Stimulated activated CD4-positive, alpha-beta T cell treated with anti-CD3 and anti-CD28 coated beads, TNF-alpha, amount 100 ng/mL, for 48 hours (primary cell): Measurements from ENCODE around the gene BICRA.

Experiments
- DNase-seq, 3 donors: peaks; one replicate each; pipeline ENCODE4 v3.0.0-alpha.2; 2020; ENCODE audit warnings: low read depth in 3 of 3

Gene BICRA

DNA sequence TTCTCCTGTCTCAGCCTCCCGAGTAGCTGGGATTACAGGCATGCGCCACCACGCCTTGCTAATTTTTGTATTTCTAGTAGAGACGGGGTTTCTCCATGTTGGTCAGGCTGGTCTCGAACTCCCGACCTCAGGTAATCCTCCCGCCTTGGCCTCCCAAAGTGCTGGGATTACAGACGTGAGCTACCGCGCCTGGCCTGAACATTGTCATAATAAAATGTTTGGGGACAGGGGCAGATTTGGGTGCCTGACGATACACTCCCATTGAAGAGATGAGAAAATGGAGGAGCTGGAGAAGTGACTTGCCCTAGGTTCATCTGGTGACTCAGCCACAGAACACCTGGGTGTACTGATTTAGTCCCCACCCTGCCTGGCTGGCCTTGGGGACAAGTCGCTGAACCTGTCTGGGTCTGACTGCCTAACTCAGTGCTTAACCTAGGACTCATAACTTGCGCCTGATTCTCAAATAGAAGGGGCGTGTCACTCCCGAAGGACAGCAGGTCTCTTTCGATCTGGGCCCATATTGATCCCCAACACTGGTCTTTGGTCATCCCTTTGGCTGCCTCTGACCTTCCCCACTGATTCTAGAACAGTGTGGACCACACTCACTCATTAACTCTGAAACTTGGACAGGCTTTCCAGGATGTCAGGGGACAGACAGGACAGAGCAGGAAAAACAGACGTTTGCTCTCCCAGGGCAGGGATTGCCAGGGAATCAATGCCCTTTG lies 7.6 kb upstream of the BICRA start:
- DNase-seq = no peak

DNA sequence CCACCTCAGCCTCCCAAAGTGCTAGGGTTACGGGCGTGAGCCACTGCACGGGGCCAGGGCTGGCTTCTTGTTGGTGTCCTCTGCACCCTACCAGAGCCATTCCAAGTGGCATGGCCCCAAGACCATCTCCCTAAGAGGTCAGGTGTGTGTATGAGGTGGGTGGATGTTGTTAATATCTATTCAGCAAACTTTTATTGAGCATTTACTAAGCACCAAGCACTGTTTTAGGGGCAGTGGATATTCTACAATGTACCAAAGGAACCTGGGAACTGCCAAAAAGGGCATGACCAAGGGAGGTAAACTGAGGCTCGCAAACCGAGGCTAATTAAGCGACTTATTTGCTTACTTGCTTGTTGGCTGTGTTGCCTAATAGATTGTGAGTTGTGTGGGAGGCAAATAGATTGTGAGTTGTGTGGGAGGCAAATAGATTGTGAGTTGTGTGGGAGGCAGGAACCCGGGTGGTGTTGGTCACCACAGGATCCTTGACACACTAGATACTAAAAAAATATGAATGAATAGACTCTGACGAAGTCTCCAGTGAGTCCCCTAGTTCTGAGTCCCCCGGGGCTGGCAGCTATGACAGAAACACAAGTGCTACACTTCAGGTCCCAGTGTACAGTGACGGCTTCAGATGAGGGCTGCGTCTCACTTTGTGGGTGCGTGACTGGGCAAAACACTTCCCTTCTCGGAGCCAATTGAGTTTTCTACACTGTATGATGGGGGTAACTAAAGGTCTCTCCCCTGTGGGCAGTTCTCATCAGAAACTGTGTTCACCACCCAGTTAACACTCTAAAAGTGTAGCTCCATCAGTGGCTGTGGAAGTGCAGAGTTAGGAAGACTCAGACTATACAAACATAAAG lies 5.0 kb upstream of the BICRA start:
- no peak for DNase-seq

DNA sequence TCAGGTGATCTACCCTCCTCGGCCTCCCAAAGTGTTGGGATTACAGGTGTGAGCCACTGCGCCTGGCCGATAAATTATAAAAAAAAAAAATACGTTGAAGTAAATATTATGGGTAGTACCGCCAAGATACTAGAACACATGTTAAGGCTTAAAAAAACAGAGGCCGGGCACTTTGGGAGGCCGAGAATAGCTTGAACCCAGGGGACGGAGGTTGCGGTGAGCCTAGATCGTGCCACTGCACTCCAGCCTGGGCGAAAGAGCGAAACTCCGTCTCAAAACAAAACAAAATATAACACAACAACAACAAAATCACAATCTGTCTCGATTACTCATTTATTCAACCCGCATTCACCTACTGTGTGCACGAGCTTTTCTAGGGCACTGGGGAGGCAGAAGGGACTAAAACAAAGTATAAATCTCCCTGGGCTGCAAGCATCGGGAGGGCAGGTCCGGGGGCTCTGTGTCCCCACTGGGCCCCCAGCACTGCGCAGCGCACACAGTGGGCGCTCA lies 1.3 kb upstream of the BICRA start:
- DNase-seq = no peak

DNA sequence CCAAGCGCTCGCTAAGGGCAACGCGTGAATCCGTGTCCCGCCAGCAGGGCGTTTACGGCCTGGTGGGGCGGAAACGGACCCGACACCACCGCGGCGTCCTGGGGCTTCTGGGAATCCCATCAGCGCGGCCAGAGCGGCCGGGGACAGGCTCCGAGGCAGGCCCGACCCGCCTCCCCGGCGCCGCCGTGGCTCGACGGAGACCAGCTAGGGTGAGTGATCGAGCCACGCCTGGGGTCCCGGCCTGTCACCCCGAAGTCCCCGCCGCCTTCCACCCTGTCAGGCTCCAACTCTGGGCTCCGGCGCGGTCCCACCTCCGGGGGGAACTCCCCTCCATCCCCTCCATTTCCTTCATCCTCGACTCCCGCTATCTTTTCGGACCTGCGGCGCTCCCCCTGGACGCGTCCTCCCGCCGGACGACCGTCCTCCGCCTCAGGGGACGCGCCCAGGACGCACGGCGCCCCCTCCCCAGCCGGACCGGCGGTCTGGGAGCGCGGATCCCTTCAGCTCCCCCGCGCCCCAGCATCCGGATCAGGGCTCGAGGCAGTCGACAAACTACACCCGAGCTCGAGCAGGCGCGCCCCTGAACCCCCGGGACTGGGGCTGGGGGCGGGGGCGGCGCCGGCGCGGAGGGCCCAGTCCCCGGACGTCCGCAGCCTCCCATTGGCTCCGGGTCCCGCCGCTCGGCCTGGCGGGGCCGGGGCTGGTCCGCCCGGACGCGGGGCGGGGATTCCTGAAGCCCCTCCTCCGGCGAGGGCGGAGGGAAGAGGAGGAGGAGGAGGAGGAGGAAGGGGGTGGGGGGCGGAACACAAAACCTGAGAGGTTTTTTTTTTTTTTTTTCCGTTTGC lies 638 bp upstream of the BICRA start:
- DNase-seq = peak; percentile 87 to 92 (median 91)

DNA sequence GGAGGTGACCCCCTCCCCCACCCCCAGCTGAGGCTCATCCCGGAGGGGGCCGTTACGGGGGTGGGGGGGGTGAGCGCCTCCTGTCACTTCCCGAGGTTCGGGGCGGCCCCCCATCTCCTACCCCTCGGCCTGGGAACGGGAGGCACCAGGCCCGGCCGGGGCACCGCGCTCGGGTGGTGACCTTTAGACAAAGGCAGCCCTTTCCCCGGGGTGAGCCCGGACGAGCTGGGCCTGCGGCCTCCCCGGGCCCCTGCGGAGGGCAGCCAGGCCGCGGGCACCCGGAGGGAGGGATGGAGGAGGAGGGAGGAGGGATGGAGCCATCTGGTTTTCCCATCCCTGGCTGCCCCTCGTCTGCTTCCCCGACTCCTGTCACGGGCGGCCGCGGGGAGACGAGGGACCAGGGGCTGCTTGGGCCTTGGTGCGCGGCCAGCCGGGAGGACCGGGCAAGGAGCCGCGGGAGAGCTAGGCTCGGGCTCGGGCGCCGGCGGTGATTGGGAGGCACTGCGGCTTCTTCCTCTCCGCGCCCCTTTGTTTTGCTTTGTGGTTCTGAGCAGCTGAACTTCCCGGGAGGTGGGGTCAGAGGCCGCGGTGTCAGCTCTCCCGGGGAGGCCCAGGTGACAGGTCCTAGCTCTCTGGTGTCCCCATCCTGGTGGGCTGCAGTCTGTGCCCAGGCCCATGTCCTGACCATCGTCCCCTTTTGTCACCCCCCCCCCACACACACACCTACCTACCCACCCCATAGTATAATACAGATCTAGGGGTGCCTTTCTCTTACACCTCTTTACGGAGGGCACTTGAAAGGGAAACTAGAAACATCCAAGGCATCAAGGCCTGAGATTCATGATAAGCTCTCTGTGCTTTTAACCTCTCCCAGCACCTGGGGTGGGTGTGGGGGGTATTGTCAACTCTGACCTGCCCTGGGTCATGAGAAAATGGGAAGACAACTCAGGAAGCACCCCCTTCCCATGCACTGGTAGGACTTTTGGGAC lies 1.3 kb downstream of the BICRA start:
- peak in 1 of 3 donors; percentile 18 for DNase-seq

DNA sequence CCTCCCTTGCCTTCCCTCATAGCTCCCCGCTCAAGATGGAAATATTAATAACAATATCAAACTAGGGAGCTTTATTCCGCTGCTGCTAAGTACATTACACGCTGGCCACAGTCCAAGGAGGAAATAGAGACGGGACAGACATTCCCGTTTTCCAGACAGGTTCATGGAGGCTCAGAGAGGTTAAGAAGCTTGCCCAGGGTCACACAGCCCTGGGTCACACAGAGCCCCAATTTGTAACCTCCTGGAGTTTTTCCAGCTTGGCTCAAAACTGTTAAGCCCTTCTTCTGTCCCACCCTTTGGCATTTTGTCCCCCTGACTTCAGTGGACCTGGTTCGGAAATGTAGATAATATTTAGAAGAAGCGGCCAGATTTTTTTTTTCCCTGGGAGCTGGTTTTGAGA lies 2.0 kb downstream of the BICRA start:
- no peak for DNase-seq

DNA sequence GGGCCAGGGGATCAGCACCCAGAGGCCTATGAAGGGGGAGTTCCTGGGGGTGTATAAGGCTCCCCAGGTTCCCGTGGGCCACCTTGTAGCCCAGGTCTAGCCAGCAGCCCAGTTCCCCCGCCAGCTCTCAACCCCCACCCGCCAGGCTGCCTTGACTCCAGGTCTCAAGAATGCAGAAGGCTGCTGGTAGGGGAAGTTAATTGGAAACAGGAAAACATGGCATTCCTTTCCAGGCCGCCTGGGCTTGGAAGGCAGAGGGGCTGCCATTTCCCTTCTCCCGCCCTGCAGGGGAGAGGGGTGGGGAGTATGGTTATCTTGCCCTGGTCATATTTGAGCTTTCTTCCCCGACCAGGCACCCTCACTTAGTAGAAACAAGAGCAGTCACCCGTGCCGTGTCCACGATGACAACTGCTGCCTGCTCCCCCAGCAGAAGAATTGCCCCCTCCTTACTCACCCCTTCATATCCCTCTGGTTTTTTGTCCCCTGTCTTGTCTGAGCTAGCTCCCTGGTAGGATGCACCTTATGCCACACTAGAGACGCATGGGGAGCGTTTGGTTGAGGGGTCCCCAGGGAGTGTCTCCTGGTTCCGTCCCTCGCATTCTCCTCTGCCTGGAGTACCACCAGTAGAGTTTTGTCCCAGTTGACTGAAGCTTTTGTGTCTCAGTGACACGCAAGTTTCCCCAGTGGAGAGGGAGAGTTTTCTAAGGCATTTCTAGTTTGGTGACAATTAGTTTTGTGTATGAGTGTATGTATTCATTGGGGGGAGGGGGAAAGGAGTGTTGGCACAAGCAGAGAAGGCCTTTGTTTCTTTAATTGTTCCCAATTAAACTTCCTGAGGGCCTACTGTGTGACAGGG lies 4.5 kb downstream of the BICRA start:
- DNase-seq = no peak

DNA sequence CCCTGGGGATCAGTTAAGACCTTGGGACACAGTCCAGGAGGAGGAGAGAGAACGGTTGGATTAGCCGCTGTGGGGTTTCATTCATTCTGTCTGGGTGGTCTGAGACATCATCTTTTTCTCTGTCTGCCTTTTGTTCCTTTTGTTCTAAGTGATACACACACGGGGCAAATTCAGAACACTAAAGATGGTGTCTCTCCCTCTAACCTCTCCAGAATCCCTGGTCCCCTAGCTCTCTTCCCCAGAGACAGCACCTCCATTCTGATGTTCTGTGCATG lies 5.0 kb downstream of the BICRA start:
- no peak for DNase-seq

DNA sequence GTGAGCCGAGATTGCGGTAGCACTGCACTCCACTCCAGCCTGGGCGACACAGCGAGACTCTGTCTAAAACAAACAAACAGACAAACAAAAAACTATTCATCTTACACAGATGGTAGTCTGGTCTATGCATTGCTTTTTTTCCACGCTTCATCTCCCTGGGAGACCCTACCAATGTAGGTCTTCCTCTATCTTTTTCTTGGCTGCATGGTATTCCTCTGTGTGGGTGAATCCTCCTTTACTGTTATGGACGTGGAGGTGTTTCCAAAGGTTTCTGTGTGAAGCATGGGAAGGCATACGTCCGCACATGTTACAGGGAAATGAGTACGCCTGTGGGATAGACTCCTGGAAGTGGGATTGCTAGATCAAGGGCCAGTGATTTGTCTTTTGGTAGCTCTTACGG lies 5.6 kb downstream of the BICRA start:
- no peak for DNase-seq

DNA sequence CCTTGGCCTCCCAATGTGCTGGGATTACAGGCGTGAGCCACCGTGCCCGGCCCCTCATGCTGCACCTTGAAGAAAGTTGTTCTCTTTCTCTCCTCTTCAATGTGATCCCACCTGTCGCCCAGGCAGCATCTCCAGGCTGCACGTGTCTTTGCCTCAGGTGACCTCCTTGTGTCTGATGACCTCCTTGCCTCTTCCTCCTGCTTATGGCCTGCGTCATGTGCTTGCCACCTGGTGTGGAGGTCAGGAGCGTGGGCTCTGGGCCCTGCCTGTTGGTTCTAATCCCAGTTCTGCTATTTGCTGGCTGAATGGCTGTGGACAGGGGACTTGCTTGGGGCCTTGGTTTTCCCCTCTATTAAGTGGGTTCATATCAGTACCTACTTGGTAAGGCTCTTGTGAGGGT lies 6.3 kb downstream of the BICRA start:
- no peak for DNase-seq

DNA sequence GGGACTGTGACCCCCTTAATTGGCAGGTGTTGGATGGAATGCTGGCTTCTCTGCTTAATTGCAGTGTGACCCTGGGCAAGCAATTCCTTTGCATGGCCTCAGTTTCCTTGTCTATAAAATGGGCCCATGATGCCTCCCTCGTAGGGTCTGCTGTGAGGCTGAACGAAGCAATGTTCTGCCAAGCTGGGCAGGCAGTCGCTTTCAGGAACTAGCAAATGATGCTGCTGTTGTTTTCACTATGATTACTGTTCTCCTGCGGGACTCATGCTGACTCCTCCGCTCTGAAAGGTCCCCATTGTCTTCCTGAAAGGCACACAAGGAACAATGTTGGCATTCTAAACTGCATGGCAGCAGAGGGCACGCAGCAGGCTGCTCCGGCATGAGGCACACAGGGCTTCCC lies 6.8 kb downstream of the BICRA start:
- no peak for DNase-seq

DNA sequence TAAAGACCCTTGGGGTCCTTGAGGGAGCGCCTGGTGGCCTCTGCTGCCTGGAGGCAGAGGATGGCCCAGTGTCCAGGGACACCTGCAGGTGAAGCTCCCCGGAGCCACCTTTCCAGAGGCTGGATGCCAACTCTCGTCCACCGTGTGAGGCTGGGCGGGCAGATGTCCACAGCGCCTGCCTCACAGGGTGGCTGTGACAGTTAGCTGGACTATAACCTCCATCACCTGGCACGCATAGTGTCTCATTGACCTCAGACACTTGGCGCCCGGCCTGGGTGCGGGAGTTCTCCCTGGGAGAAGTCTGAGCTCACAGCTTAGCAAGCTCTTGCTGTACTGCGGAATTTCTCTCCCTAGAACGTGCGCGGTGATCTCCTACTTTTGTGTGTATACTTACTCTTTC lies 9.8 kb downstream of the BICRA start:
- DNase-seq = no peak

DNA sequence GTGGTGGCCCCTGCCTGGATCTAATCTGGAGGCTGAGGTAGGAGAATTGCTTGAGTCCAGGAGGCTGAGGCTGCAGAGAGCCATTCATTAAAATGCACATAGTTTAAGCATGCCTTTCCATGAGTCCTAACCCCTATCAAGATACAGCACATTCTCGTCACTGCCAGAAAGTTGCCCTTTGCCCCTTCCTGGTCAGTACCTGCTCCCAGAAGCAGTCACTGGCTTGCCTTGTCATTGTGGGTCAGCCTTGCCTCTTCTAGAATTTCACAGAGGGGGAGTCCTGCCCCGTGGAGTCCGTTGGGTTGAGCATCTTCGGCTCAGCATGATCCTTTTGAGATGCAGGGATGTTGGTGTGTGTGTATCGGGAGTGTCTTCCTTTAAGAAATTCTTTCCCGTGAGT lies 10.8 kb downstream of the BICRA start:
- no peak for DNase-seq

DNA sequence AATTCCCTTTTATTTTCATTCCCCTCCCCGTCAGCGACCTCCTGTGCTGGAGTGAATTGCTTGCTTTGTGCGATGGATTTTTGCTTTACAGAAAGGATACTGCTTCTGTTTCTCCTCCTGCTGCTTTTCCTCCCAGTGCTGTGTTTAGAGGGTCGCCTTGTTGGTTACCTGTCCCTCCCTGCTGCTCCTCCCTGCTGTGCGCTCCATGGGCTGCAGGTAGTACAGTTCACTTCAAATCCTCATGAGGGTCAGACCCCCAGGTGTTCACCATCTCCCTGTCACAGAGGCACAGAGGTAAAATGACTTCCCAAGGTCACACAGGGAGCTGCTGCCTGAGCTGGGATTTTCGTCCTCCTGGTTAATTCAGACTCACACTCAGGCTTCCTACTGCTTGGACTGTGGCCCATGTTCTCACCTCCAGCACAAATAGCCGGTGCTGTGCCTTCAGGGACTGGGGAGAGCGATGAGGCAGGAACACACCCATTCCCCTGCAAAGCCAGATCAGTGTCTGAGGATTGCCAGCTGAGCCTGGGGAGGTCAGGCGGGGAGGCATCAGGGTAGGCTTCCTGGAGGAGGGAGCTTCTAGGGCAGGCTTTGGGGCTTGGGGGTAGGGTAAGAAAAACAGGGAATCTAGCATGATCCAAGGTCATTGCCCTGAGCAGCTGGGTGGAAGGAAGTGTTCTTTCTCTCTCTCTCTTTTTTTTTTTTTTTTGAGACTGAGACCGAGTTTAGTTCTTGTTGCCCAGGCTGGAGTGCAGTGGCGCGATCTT lies 14.4 kb downstream of the BICRA start:
- DNase-seq = no peak

DNA sequence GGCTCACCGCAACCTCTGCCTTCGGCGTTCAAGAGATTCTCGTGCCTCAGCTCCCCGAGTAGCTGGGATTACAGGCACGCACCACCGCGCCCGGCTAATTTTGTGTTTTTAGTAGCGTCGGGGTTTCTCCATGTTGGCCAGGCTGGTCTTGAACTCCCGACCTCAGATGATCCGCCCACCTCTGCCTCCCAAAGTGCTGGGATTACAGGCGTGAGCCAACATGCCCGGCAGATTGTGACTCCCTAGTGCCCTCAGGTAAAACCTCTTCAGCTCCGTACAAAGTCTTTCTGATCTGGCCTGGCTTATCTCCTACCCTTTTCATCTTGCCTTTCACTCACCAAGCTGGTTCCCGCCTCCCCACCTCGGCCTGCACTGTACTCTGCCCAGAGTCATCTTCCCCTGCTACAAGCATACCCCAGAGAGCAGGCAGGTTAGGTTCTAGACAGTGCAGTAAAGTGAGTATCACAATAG lies 15.0 kb downstream of the BICRA start:
- DNase-seq = no peak

DNA sequence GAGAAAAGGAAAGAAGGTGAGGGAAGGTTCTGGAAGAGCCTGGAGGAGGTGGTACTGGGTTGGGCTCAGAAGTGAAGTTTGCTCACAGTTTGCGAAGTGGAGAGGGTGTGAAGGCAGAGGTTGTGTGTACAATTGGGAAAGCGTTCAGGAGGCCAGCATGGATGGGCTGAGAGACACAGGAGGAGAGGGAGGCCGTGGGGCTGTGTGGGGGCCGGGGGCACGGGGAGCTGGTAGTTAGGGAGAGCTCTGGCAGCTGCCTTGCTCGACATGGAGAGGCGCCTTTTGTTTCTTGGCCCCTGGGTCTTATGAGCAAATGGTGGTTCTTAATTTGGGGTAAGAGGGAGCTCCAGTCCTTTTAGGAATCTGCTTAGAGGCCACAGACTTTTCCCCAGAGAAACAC lies 16.7 kb downstream of the BICRA start:
- no peak for DNase-seq

DNA sequence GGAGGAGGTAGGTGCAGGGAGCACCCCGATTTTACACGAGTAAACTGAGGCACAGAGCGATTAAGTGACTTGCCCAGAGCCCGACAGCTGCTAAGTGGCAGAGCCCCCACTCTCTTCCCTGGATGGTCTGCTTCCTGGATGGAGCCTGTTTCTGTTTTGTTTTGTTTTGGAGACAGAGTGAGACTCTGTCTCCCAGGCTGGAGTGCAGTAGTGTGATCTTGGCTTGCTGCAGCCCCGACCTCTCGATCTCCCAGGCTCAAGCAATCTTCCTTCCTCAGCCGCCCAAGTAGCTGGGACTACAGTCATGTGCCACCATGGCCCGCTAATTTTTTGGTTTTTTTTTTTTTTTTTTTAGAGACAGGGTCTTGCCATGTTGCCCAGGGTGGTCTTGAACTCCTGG lies 17.3 kb downstream of the BICRA start:
- no peak for DNase-seq

DNA sequence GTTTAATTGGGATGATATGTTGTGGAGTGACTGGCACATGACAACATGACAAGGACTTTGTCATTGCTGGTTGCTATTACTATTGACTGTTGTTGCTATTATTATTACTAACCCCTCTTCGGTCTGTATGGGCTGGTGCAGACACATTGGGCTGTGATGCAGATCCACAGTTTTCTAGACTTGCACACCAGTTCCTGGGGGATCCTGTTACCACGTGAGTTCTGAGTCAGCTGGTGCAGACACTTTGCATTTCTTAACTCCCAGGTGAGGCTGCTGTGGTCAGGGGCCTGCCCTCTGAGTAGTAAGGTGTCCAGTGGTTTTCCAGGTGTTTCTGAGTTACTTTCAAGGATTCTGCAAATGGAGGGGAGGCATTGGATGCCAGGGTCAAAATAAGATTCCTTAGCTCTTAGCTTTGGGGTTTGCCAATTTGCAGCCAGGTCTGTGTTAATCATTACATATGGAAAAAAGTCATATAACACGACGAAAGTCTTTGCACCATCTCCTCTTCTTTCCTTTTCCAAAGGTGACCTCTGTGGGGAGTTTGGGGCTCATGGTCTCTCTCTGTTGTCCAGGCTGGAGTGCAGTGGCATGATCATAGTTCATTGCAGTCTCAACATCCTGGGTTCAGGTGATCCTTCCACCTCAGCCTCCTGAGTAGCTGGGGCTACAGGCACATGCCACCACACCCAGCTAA lies 19.3 kb downstream of the BICRA start:
- DNase-seq = no peak

DNA sequence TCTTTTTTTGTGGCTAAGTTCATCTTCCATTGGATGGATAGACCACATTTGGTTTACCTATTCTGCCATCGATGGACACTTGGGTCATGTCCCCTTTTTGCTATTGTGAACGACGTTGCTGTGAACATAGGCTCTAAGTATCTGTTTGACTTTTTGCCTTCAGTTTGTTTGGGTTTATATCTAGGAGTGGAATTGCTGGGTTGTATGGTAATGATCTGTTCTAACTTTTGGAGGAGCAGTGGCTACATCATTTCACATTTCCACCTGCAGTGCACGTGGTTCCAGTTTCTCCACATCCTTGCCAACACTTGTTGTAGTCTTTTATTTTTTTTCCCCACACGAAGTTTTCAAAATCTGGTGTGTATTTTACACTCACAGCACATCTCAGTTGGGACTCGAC lies 21.7 kb downstream of the BICRA start:
- DNase-seq = no peak
